Measurements from ENCODE around the gene HLA-DQB1. TPM values are rescaled to one million over a fixed set of nuclear protein-coding genes. Genes with fewer than 3 reads are reported as not detected.

Gene HLA-DQB1
- total and polyA plus RNA-seq, 2 of the 13 experiments (the other 11 are each of a cell fraction or from before 2014, with no cell fraction given), result not detected

GRCh38 chr6:32689531-32690501 lies 23.4 kb upstream of the HLA-DQB1 start:
- intact Hi-C loops (cut with micrococcal nuclease; ENCODE audit: unreplicated experiment) (loop anchor here (10.0 kb wide), 1 partner anchor 445 kb away; no protein-coding TSS in a partner anchor), in situ Hi-C loops (cut with HindIII; ENCODE audit: extremely low pct_ligation_motif_present, low pct_unique_long_range_greater_than_20kb) (no loop called here)
- FAIRE-seq, result no peak
- Histone ChIP-seq H3K36me3 (replicated peaks in 1 of 2; ENCODE audit: control insufficient read depth in 1 of 2, insufficient read depth in 2 of 2, low read length in 2 of 2) (no peaks in the 10 kb centered on the region), H2AFZ (ENCODE audit: low read length) (no peak overlapping the region), H3K27me3 (ENCODE audit: control insufficient read depth in 1 of 2, insufficient read depth in 2 of 2, low read length in 2 of 2) (0 out of 5 replicates have a peak, but pooled peaks cover 0 to 6% of the 10 kb centered on the region in 2 experiments), H3K4me2 (ENCODE audit: low read depth, low read length) (no peak overlapping the region), H3K9ac (ENCODE audit: insufficient read depth, low read depth, low read length) (no peak overlapping the region), H3K4me1 (ENCODE audit: insufficient read depth, low read length) (no peaks in the 10 kb centered on the region), H3K4me3 (replicated peaks in 1 of 3; ENCODE audit: insufficient read depth in 1 of 3, low read depth in 2 of 3, low read length in 3 of 3) (no peak overlapping the region), H4K20me1 (ENCODE audit: insufficient read depth, low read length) (no peaks in the 10 kb centered on the region), H3K27ac (ENCODE audit: extremely low read length, insufficient read depth, low read length) (no peak overlapping the region), H3K79me2 (ENCODE audit: insufficient read depth, low read length) (no peaks in the 10 kb centered on the region), H3K9me3 (ENCODE audit: low read length) (no peaks in the 10 kb centered on the region)
- WGBS (ENCODE audit: low lambda C conversion rate), result 3% methylated on average over 5 of the region's 5 CpGs
- ATAC-seq, result no peak
- no TSS peak for BruUV-seq (replicated peaks)
- ChIA-PET CTCF (ENCODE audit: low intra/inter-chr PET ratio, low total read pairs) (no interaction called here), POLR2A (no interaction called here)
- TF ChIP-seq TOPORS (CRISPR knock-in tag; IDR thresholded peaks at IDR 0.05), result no peak
- peak; percentile 94 for TF ChIP-seq RFX5 (IDR thresholded peaks at IDR 0.05; ENCODE audit: low read depth, low read length)
- DNase-seq (ENCODE audit: low spot score), result no peak

DNA sequence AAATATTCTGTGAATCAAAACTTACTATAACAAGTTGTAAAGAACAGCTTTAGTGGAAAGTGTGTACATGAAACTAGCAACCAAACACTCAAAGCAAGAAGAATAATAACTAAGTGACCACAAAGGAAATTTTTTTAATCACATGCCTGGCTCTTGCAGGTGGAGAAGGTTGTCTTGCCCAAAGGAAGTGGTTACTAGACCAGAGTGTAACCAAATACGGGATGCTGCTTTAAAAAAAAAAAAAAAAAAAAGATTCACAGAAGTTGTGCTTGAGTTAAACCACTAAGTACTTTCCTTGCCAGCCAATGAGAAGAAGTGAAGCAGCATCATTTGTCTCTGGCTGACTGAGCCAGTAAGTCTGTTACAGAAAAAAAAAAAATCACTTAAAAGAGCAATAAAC lies 19.1 kb upstream of the HLA-DQB1 start:
- Histone ChIP-seq H3K9ac (ENCODE audit: insufficient read depth, low read depth, low read length) (no peak overlapping the region), H3K4me3 (replicated peaks in 1 of 3; ENCODE audit: insufficient read depth in 1 of 3, low read depth in 2 of 3, low read length in 3 of 3) (no peak overlapping the region), H3K79me2 (ENCODE audit: insufficient read depth, low read length) (no peaks in the 10 kb centered on the region), H3K4me2 (ENCODE audit: low read depth, low read length) (no peak overlapping the region), H3K27ac (ENCODE audit: extremely low read length, insufficient read depth, low read length) (no peak overlapping the region), H4K20me1 (ENCODE audit: insufficient read depth, low read length) (no peaks in the 10 kb centered on the region), H2AFZ (ENCODE audit: low read length) (no peak overlapping the region), H3K9me3 (ENCODE audit: low read length) (no peaks in the 10 kb centered on the region), H3K27me3 (ENCODE audit: control insufficient read depth in 1 of 2, insufficient read depth in 2 of 2, low read length in 2 of 2) (0 out of 5 replicates have a peak, but pooled peaks cover 0 to 6% of the 10 kb centered on the region in 2 experiments), H3K36me3 (replicated peaks in 1 of 2; ENCODE audit: control insufficient read depth in 1 of 2, insufficient read depth in 2 of 2, low read length in 2 of 2) (no peaks in the 10 kb centered on the region), H3K4me1 (ENCODE audit: insufficient read depth, low read length) (no peaks in the 10 kb centered on the region)
- in situ Hi-C loops (cut with HindIII; ENCODE audit: extremely low pct_ligation_motif_present, low pct_unique_long_range_greater_than_20kb) (no loop called here), intact Hi-C loops (cut with micrococcal nuclease; ENCODE audit: unreplicated experiment) (no loop called here)
- DNase-seq (ENCODE audit: low spot score) (no peak), ATAC-seq (no peak), FAIRE-seq (no peak)
- CTCF ChIA-PET (ENCODE audit: low intra/inter-chr PET ratio, low total read pairs), result no interaction called here
- POLR2A ChIA-PET, result no interaction called here
- BruUV-seq (replicated peaks), result no TSS peak
- TF ChIP-seq ZEB1 (IDR thresholded peaks at IDR 0.05; ENCODE audit: insufficient replicate concordance, low read depth) (no peak), ZFY (CRISPR knock-in tag; IDR thresholded peaks at IDR 0.05) (no peak)
- WGBS (ENCODE audit: low lambda C conversion rate), result 6% methylated on average over 1 of the region's 1 CpG

Measured in HepG2 (cell line).